Measurements from ENCODE around the gene PEX11A. TPM values are rescaled to one million over a fixed set of nuclear protein-coding genes. Genes with fewer than 3 reads are reported as not detected.

The PEX11A gene
- total and polyA plus RNA-seq, 2 donors (not counting 1 experiment from before 2014, with no cell fraction given), result 0.78 to 2.4 TPM

GRCh38 chr15:89647191-89647851 is 43.2 kb downstream of the PEX11A start:
- peak; percentile 53 for DNase-seq
- no peak overlapping the region for H3K27ac Mint-ChIP-seq

More at GRCh38 chr15:89647191-89647851, 43.2 kb downstream of the PEX11A start:
- no peak for ATAC-seq (ENCODE audit: low read depth)
- 53% methylated on average over 21 of the region's 25 CpGs for WGBS (ENCODE audit: insufficient coverage)
- TF ChIP-seq EZH2 (IDR thresholded peaks at IDR 0.05; ENCODE audit: borderline replicate concordance, insufficient read depth, low read depth, low read length, poor library complexity, severe bottlenecking), result no peak
- TF ChIP-seq CTCF (IDR thresholded peaks at IDR 0.05), result peak; percentile 70
- Histone ChIP-seq H3K4me1 (ENCODE audit: control insufficient read depth in 2 of 2, insufficient read depth in 2 of 2, low read length in 2 of 2) (no peaks in the 10 kb centered on the region), H3K79me2 (ENCODE audit: control insufficient read depth, insufficient read depth, low read length) (no peaks in the 10 kb centered on the region), H3K4me3 (ENCODE audit: control extremely low read depth in 1 of 5, extremely low read depth in 1 of 5, insufficient read depth in 1 of 5, low read depth in 2 of 5, low read length in 4 of 5) (no peak overlapping the region), H3K27ac (ENCODE audit: low read length in 2 of 2) (no peak overlapping the region), H2AFZ (ENCODE audit: insufficient read depth, low read depth, low read length, poor library complexity, severe bottlenecking) (no peak overlapping the region), H3K4me2 (replicated peaks; ENCODE audit: low read depth, low read length, poor library complexity, severe bottlenecking) (no peak overlapping the region), H3K27me3 (replicated peaks in 1 of 4; ENCODE audit: control extremely low read depth in 1 of 4, control insufficient read depth in 3 of 4, insufficient read depth in 4 of 4, low read length in 3 of 4) (peaks cover 0 to 3% (median 0%) of the 10 kb centered on the region in 4 experiments), H3K9me3 (ENCODE audit: control extremely low read depth in 1 of 3, control insufficient read depth in 2 of 3, insufficient read depth in 1 of 3, low read length in 2 of 3) (peaks cover 0 to 15% (median 0%) of the 10 kb centered on the region in 3 donors), H4K20me1 (ENCODE audit: control insufficient read depth, insufficient read depth, low read length, poor library complexity, severe bottlenecking) (no peaks in the 10 kb centered on the region), H3K36me3 (replicated peaks in 1 of 2; ENCODE audit: control extremely low read depth in 1 of 2, control insufficient read depth in 1 of 2, extremely low read depth in 1 of 2, insufficient read depth in 2 of 2, low read length in 1 of 2) (no peaks in the 10 kb centered on the region), H3K9ac (ENCODE audit: low read length) (no peak overlapping the region)
- H3K4me3 Mint-ChIP-seq, result no peak overlapping the region
- intact Hi-C loops (cut with micrococcal nuclease), result no loop called here
- ChIA-PET POLR2A (no interaction called here), CTCF (interaction anchor here (1.1 to 1.2 kb wide), 2 partner anchors 20 to 440 kb away, joined by 3 read pairs; no protein-coding TSS in a partner anchor)
- H3K9me3 Mint-ChIP-seq (ENCODE audit: insufficient read depth), result no peaks in the 10 kb centered on the region
- peaks cover 2% of the 10 kb centered on the region for H3K4me1 Mint-ChIP-seq
- no peaks in the 10 kb centered on the region for H3K27me3 Mint-ChIP-seq
